Measurements from ENCODE around the gene RAB39B. TPM values are rescaled to one million over a fixed set of nuclear protein-coding genes. Genes with fewer than 3 reads are reported as not detected.

Gene RAB39B
- total RNA-seq, 1 experiment from 2014 or later = not detected

DNA sequence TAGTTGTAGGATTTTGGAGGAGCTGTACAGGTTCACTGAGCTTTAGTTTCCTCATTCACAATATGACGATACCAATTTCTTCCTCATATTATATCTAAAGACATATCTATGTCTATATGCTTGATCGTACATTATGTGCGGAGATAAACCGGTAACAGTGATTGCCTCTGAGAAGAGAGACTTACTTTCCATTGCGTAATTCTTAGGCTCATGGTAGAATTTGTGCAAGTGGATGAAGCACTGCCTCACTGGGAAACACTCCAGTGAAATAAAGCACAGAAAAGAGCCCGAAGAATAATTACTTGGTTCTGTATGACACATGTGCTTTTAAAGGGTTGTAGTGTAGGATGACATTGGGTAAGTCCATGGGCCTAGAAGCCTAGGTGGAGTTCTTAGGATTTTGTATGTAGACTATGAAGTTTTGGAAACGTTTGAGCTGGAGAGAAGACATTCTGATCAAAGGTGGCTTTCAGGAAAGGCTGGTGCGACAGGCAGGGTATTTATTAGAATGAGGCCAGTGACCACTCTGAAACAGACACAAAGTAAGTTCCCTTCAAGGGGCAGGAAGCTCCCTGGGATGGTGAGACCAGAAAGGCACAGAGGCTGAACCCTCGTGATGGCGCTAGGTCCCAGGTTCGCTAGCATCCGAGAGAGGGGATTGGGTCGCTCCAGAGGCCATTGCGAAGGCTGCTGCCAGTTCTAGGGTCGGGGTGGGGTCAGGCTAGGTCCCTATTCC, 48.7 kb downstream of the RAB39B start:
- no peak for DNase-seq (ENCODE audit: low spot score)

DNA sequence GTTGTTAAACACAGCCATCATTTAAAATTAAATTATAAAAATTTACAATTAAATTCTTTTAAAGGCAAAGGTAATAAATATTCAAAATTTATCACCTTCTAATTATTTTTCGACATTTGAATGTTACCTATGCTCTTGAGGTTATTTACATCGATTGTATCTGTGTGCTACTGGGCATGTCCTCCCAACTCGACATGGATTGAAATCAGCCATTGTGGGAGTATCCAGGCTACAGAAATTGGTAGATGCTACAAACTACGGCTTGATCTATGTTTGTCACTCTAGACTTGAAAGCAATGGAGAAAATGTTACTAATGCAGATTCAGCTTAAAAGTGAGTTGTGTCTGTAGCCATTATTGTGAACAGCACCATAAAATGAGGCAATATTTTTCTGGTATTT, 50.6 kb downstream of the RAB39B start:
- no peak for DNase-seq (ENCODE audit: low spot score)

DNA sequence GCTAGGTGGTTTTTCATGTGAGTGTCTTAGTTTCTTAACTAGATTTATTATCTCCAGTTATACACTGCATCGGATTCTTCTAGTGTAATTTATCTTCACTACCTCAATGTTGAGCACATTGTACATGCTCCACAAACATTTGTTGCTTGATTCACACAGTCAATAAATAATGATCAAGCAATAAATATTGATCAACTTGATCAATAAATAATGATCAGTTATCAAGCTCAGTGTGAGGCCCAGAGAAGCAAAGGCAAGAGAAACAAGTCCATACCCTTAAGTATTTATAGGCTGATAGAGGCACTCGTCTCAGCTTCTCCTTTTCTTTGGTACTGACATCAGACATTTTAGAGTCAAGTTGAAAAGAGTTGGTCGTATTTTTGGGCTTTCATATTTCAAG, 53.1 kb downstream of the RAB39B start:
- DNase-seq (ENCODE audit: low spot score) = no peak

Small RNA genes within 50 kb of the gene (small RNA-seq; reads per million reads assigned to genes)
- not detected for gene AC234781.4

Other genes starting within 250 kb of the RAB39B start
- 0.03 and 0.41 TPM in 2 replicates for gene F8, start 241.8 kb downstream of the RAB39B start, total RNA-seq (2014; rRNA removed; shearing (Covaris generic))
- gene FUNDC2, start 237.6 kb downstream of the RAB39B start, total RNA-seq (2014; rRNA removed; shearing (Covaris generic)) = 49.8 and 69.5 TPM in 2 replicates
- gene CMC4, start 193.4 kb downstream of the RAB39B start, total RNA-seq (2014; rRNA removed; shearing (Covaris generic)) = 5.3 and 11.0 TPM in 2 replicates
- gene MTCP1, start 193.4 kb downstream of the RAB39B start, total RNA-seq (2014; rRNA removed; shearing (Covaris generic)) = 2.7 and 8.0 TPM in 2 replicates
- 12.0 and 20.4 TPM in 2 replicates for gene BRCC3, start 193.0 kb downstream of the RAB39B start, total RNA-seq (2014; rRNA removed; shearing (Covaris generic))
- gene VBP1, start 48.0 kb downstream of the RAB39B start, total RNA-seq (2014; rRNA removed; shearing (Covaris generic)) = 45.3 and 48.4 TPM in 2 replicates
- gene CLIC2, start 70.1 kb upstream of the RAB39B start, total RNA-seq (2014; rRNA removed; shearing (Covaris generic)) = 0.73 TPM in 1 of 2 replicates, not detected in the other
- not detected in 2 replicates for gene F8A2, start 117.6 kb upstream of the RAB39B start, total RNA-seq (2014; rRNA removed; shearing (Covaris generic))
- gene F8A3, start 194.1 kb upstream of the RAB39B start, total RNA-seq (2014; rRNA removed; shearing (Covaris generic)) = 1.2 and 5.2 TPM in 2 replicates

All from HT-29 (cell line).